Measurements from ENCODE around the gene MAP1LC3C.

Gene MAP1LC3C

DNA sequence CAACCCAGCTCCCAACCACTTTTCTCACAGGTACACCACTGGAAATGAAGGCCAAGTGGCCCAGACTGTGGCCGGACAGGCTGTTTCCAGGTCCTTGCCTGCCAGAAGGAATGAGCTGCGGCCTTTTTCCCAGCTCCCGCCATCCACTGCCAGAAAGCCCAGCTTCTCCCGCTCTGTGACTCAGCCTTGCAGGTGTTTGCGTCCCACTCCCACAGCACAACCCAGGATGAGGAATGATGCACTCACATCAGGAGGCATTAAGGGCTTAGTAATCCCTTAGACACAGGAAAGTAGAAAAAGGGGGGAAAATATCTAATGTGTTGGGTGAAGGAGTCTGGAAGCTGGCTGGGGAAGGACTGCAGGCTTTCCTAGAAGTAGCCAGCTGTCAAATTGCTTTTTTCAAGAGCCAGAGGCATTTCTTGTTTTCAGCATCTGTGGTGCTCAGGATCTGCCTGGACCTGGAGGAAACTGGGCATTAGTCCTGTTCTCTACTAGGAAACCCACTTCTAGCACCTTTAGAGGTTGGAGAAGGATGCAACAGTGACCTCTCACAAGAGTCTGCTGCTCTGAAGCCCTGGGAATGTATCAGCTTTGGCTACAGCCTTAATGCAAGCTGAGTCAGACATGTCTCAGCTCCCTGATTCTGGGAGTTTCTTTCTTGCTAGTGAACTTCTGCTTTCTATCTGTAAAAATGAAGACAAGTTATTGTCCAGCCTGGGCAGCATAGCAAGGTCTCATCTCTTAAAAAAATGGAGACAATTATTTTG, 13.2 kb upstream of the MAP1LC3C start:
- TF ChIP-seq, protein P1, sequence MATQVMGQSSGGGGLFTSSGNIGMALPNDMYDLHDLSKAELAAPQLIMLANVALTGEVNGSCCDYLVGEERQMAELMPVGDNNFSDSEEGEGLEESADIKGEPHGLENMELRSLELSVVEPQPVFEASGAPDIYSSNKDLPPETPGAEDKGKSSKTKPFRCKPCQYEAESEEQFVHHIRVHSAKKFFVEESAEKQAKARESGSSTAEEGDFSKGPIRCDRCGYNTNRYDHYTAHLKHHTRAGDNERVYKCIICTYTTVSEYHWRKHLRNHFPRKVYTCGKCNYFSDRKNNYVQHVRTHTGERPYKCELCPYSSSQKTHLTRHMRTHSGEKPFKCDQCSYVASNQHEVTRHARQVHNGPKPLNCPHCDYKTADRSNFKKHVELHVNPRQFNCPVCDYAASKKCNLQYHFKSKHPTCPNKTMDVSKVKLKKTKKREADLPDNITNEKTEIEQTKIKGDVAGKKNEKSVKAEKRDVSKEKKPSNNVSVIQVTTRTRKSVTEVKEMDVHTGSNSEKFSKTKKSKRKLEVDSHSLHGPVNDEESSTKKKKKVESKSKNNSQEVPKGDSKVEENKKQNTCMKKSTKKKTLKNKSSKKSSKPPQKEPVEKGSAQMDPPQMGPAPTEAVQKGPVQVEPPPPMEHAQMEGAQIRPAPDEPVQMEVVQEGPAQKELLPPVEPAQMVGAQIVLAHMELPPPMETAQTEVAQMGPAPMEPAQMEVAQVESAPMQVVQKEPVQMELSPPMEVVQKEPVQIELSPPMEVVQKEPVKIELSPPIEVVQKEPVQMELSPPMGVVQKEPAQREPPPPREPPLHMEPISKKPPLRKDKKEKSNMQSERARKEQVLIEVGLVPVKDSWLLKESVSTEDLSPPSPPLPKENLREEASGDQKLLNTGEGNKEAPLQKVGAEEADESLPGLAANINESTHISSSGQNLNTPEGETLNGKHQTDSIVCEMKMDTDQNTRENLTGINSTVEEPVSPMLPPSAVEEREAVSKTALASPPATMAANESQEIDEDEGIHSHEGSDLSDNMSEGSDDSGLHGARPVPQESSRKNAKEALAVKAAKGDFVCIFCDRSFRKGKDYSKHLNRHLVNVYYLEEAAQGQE (IDR thresholded peaks at IDR 0.05; ENCODE audit: insufficient read depth in 1 of 2, low read depth in 2 of 2, low read length in 2 of 2) = no peak
- TF ChIP-seq FOXP2 (optimal IDR thresholded peaks at IDR 0.05; ENCODE audit: borderline replicate concordance, extremely low read depth, extremely low read length, insufficient read depth) = no peak
- no peak for TF ChIP-seq TAF1 (IDR thresholded peaks at IDR 0.05; ENCODE audit: borderline replicate concordance, insufficient read depth, low read length)
- TF ChIP-seq POLR2AphosphoS5 (IDR thresholded peaks at IDR 0.05; ENCODE audit: low read depth, low read length) = no peak
- no peak for TF ChIP-seq SIN3A (IDR thresholded peaks at IDR 0.05; ENCODE audit: borderline replicate concordance, insufficient read depth, low read length)

DNA sequence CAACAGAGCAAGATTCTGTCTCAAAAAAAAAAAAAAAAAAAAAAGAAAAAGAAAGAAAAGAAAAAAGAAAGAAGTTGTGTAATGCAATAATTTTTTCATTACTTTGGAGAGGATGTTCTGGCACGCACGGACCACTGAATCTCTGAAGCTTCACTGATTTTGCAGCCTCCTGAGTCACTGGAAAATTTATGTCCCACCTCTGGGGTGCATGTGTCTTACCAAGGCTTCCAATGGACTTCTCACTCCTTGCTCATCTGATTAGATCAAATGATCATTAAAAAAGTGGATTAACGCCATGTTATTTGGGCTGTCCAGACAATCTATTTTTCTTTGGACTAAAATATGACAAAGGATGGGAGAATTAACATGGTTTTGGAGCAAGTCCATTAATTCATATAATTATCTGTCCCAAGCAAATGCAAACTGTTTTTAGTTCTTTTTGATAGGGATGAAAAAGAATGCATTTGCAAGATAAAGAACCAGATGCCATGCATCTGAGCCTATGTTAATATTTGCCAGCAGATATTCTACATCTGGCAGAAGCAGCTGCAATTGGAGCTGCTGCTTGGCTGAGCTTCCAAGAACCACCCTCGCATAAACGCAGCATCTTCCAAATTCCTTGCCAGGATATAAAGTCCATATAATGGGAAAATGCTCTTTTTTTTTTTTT, 10.1 kb upstream of the MAP1LC3C start:
- TF ChIP-seq, protein P1 (IDR thresholded peaks at IDR 0.05; ENCODE audit: insufficient read depth in 1 of 2, low read depth in 2 of 2, low read length in 2 of 2) = no peak
- no peak for TF ChIP-seq POLR2AphosphoS5 (IDR thresholded peaks at IDR 0.05; ENCODE audit: low read depth, low read length)
- TF ChIP-seq SIN3A (IDR thresholded peaks at IDR 0.05; ENCODE audit: borderline replicate concordance, insufficient read depth, low read length) = no peak
- no peak for TF ChIP-seq FOXP2 (optimal IDR thresholded peaks at IDR 0.05; ENCODE audit: borderline replicate concordance, extremely low read depth, extremely low read length, insufficient read depth)
- TF ChIP-seq TAF1 (IDR thresholded peaks at IDR 0.05; ENCODE audit: borderline replicate concordance, insufficient read depth, low read length) = no peak

DNA sequence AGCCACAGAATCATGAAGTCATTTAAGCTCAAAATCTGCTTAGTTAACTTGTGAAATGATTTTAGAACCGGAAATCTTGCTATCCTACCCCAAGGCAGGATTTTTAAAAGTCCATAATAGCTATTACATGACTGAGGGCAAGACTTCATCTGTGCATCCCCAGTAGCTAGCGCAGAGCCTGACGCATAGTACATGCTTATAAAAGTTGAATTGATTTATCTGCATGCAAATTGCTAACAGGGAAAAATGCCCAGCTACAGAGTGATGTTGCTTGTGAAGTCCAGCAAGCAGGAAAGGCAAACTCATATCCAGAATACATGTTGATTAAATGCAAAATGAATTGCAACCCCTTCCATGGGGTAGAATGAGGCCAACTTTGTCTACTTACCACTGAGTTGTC, 8.1 kb upstream of the MAP1LC3C start:
- no peak for TF ChIP-seq FOXP2 (optimal IDR thresholded peaks at IDR 0.05; ENCODE audit: borderline replicate concordance, extremely low read depth, extremely low read length, insufficient read depth)
- no peak for TF ChIP-seq TAF1 (IDR thresholded peaks at IDR 0.05; ENCODE audit: borderline replicate concordance, insufficient read depth, low read length)
- no peak for TF ChIP-seq POLR2AphosphoS5 (IDR thresholded peaks at IDR 0.05; ENCODE audit: low read depth, low read length)
- TF ChIP-seq, protein P1 (IDR thresholded peaks at IDR 0.05; ENCODE audit: insufficient read depth in 1 of 2, low read depth in 2 of 2, low read length in 2 of 2) = no peak
- no peak for TF ChIP-seq SIN3A (IDR thresholded peaks at IDR 0.05; ENCODE audit: borderline replicate concordance, insufficient read depth, low read length)

DNA sequence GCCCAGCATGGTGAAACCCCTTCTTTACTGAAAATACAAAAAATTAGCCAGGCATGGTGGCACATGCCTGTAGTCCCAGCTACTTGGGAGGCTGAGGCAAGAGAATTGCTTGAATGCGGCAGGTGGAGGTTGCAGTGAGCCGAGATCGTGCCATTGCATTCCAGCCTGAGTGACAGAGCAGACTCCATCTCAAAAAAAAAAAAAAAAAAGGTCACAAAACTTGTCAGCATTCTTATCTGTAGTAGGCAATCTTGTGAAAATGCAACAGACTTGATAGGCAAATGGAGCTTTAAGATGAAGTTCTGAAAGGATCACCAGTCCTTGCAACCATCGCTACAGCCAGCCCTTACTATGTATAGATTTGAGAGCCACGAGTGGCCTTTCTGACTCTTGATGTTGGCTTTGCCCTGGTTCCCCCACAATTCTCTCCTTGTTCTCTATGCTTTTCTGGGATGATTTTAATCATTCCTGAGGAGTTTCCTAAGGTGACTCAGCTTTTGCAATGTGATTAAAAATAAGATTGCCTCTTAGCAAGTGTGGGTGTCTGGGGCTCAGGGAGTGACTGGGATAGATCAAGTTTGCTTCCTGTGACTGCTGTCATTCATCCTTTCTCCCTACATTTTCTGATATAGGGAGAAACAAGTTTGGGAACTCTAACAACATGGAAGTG, 7.1 kb upstream of the MAP1LC3C start:
- TF ChIP-seq, protein P1 (IDR thresholded peaks at IDR 0.05; ENCODE audit: insufficient read depth in 1 of 2, low read depth in 2 of 2, low read length in 2 of 2) = no peak
- TF ChIP-seq TAF1 (IDR thresholded peaks at IDR 0.05; ENCODE audit: borderline replicate concordance, insufficient read depth, low read length) (no peak), FOXP2 (optimal IDR thresholded peaks at IDR 0.05; ENCODE audit: borderline replicate concordance, extremely low read depth, extremely low read length, insufficient read depth) (no peak), SIN3A (IDR thresholded peaks at IDR 0.05; ENCODE audit: borderline replicate concordance, insufficient read depth, low read length) (no peak), POLR2AphosphoS5 (IDR thresholded peaks at IDR 0.05; ENCODE audit: low read depth, low read length) (no peak)
